Activated B cell treated with CpG ODN at 0.5 μM for 24 hours (primary cell): Measurements from ENCODE around the gene C9orf43. TPM values are rescaled to one million over a fixed set of nuclear protein-coding genes. Genes with fewer than 3 reads are reported as not detected.

Source experiments
- ATAC-seq: fragments of 200-7000 bp; cut with Tn5 transposase; one replicate; pipeline ENCODE4 v1.10.0; 2021; ENCODE audit warnings: low read depth, mild to moderate bottlenecking, moderate library complexity
- CTCF ChIA-PET: fragments of 350-600 bp; sonication (Branson Sonifier 250); formaldehyde crosslinking; loops from one replicate; lab custom pipeline; 2021; ENCODE audit warnings: antibody characterized with exemption; lab: Charles Lee
- POLR2A ChIA-PET: fragments of 350-600 bp; sonication (Branson Sonifier 250); formaldehyde crosslinking; loops from one replicate; lab custom pipeline; 2021; ENCODE audit warnings: antibody characterized with exemption; lab: Charles Lee
- DNase-seq: peaks from one replicate; pipeline ENCODE4 v3.0.0; 2022
- H3K27ac Mint-ChIP-seq: one replicate; pipeline ENCODE4 v1.8.0; 2020; ENCODE audit warnings: mixed read lengths
- H3K27me3 Mint-ChIP-seq: one replicate; pipeline ENCODE4 v1.8.0; 2021; ENCODE audit warnings: mixed read lengths
- H3K36me3 Mint-ChIP-seq: one replicate; pipeline ENCODE4 v1.8.0; 2021; ENCODE audit warnings: low read depth, mixed read lengths
- H3K4me1 Mint-ChIP-seq: one replicate; pipeline ENCODE4 v1.8.0; 2021; ENCODE audit warnings: mixed read lengths
- H3K4me3 Mint-ChIP-seq: one replicate; pipeline ENCODE4 v1.8.0; 2020; ENCODE audit warnings: mild to moderate bottlenecking, mixed read lengths
- H3K9me3 Mint-ChIP-seq: one replicate; pipeline ENCODE4 v1.8.0; 2020; ENCODE audit warnings: mixed read lengths
- intact Hi-C: fragments of 100-400 bp; cut with micrococcal nuclease; formaldehyde crosslinking; loops from one replicate; pipeline ENCODE4 v1.15.1; 2024
- total RNA-seq: library from RNA; stranded (reverse); gene quantifications from 2 replicates; pipeline ENCODE4 v1.2.3, GENCODE V29; 2022
- TF ChIP-seq, protein P1 (sequence below): fragments of 200-600 bp; IDR thresholded peaks from one replicate; pipeline ENCODE4 v1.8.0; 2022; ENCODE audit warnings: antibody characterized with exemption, mild to moderate bottlenecking

C9orf43 gene
- total RNA-seq, 1 donor from 2014 or later = 1.2 TPM

DNA sequence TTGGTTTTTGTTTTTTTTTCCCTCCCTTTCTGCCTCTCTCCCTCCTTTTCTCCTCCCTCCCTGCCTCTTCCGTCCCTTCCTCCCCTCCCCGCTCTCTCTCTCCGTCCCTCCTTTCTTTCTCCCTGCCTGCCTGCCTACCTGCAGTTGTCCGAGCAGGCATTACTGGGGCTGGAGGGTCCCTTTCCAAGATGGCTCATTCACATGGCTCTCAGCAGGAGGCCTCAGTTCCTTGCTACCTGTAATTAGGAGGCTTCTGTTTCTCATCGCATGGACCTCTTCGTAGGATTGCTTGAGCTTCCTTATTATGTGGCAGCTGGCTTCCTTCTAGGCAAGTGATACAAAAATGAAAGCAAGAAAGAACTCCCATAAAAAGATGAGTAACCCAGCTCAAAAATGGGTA, 61.0 kb downstream of the C9orf43 start:
- POLR2A ChIA-PET = no interaction called here
- Mint-ChIP-seq H3K4me3 (no peak overlapping the region), H3K4me1 (no peaks in the 10 kb centered on the region), H3K9me3 (peaks cover 10% of the 10 kb centered on the region), H3K27ac (no peak overlapping the region), H3K27me3 (no peaks in the 10 kb centered on the region), H3K36me3 (no peaks in the 10 kb centered on the region)
- CTCF ChIA-PET = no interaction called here
- intact Hi-C loops = no loop called here
- DNase-seq = no peak
- ATAC-seq = no peak
- TF ChIP-seq, protein P1, sequence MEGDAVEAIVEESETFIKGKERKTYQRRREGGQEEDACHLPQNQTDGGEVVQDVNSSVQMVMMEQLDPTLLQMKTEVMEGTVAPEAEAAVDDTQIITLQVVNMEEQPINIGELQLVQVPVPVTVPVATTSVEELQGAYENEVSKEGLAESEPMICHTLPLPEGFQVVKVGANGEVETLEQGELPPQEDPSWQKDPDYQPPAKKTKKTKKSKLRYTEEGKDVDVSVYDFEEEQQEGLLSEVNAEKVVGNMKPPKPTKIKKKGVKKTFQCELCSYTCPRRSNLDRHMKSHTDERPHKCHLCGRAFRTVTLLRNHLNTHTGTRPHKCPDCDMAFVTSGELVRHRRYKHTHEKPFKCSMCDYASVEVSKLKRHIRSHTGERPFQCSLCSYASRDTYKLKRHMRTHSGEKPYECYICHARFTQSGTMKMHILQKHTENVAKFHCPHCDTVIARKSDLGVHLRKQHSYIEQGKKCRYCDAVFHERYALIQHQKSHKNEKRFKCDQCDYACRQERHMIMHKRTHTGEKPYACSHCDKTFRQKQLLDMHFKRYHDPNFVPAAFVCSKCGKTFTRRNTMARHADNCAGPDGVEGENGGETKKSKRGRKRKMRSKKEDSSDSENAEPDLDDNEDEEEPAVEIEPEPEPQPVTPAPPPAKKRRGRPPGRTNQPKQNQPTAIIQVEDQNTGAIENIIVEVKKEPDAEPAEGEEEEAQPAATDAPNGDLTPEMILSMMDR = no peak

DNA sequence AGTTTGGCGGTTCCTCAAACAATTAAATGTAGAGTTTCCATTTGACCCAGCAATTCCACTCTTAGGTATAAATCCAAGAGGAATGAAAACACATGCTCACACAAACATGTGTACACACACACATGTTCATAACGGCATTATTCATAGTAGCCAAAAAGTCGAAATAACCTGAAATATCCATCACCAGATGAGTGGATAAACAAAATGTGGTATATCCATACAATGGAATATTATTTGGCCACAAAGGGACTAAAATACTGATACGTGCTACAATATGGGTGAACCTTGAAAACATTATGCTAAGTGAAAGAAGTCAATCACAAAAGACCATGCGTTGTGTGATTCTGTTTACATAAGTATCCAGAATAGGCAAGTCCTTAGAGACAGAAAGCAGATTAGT, 61.7 kb downstream of the C9orf43 start:
- DNase-seq (no peak), ATAC-seq (no peak)
- no peaks in the 10 kb centered on the region for H3K27me3 Mint-ChIP-seq
- no peaks in the 10 kb centered on the region for H3K4me1 Mint-ChIP-seq
- TF ChIP-seq, protein P1 = no peak
- peaks cover 10% of the 10 kb centered on the region for H3K9me3 Mint-ChIP-seq
- no peak overlapping the region for H3K27ac Mint-ChIP-seq
- H3K36me3 Mint-ChIP-seq = no peaks in the 10 kb centered on the region
- H3K4me3 Mint-ChIP-seq = no peak overlapping the region
- CTCF ChIA-PET = no interaction called here
- POLR2A ChIA-PET = no interaction called here
- intact Hi-C loops = no loop called here

DNA sequence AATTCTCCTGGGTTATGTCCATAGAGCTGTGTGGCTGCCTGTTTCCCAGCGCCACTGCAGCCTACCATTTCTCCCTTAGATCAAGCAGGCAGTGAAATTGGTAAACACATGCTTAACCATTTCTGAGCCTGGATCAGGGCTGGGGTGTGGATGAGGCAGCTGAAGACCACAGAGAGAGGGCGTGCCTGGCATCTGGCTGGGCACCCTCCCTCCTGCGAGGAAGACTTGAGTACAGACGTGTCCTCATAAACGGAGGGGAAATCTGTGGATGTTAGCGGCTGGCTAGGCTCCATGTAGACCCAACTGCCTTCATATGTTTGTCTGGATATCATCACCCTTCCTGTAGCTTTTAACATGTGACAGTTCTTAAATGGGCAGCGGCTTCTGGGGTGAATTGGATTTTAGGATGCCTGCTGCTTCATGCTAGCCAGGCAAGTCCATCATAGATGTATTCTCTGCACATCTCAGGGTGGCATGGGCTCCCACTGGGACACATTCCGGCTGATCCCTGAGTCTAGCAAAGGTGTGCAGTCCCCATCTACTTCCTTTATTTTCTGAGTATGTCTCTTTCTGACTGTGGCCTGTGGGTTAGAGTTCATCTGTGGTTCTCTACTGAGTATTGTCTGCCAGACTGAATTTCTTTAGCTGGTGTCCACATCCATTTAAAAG, 63.9 kb downstream of the C9orf43 start:
- Mint-ChIP-seq H3K9me3 (no peaks in the 10 kb centered on the region), H3K27ac (no peak overlapping the region), H3K4me1 (no peaks in the 10 kb centered on the region), H3K4me3 (no peak overlapping the region), H3K36me3 (no peaks in the 10 kb centered on the region), H3K27me3 (peaks cover 1% of the 10 kb centered on the region)
- ChIA-PET CTCF (no interaction called here), POLR2A (no interaction called here)
- intact Hi-C loops = no loop called here
- TF ChIP-seq, protein P1 = no peak
- ATAC-seq (no peak), DNase-seq (no peak)

DNA sequence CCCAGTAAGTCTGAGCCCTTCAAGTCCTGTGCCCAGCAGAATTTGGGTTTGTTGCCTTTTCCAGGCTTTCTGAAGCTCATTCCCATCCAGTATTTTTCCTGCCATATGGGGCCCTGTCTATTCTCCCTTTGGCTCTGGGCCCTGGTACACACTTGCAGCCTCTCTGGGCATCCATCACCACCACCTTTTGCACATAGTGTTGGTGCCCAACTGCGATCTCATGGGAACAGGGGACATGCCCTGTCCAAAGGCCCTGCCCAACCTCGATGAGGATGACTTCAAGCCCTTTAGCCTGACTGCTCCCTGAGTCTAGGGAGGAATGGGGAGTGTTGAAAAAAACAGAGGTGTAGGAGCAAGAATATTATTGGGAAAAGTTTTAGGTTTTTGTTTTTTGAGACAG, 64.5 kb downstream of the C9orf43 start:
- Mint-ChIP-seq H3K4me3 (no peak overlapping the region), H3K27ac (no peak overlapping the region), H3K4me1 (no peaks in the 10 kb centered on the region), H3K27me3 (peaks cover 1% of the 10 kb centered on the region), H3K36me3 (no peaks in the 10 kb centered on the region), H3K9me3 (no peaks in the 10 kb centered on the region)
- ATAC-seq = no peak
- intact Hi-C loops = no loop called here
- ChIA-PET POLR2A (no interaction called here), CTCF (no interaction called here)
- no peak for DNase-seq
- TF ChIP-seq, protein P1 = no peak

DNA sequence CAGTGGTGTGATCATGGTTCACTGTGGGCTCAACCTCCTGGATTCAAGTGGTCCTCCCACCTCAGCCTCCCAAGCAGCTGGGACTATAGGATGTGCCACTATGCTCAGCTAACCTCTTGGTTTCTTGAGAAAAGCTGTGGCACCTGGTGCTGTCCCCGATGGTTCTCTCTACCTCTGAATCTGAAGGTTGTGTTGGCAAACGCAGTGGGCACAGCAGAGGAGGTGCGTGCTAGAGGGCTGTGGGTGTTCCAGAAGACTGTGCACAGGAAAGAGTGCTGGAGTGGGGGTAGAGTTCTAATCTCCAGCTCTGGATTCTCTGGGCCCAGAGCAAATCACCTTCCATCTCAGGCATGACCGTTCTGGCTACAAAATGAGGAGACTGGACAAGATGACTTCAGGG, 65.4 kb downstream of the C9orf43 start:
- CTCF ChIA-PET = no interaction called here

More for the DNA sequence above, 65.4 kb downstream of the C9orf43 start:
- TF ChIP-seq, protein P1 = no peak
- Mint-ChIP-seq H3K36me3 (no peaks in the 10 kb centered on the region), H3K4me1 (no peaks in the 10 kb centered on the region), H3K27me3 (peaks cover 1% of the 10 kb centered on the region), H3K27ac (no peak overlapping the region), H3K9me3 (no peaks in the 10 kb centered on the region), H3K4me3 (no peak overlapping the region)
- intact Hi-C loops = no loop called here
- POLR2A ChIA-PET = no interaction called here
- ATAC-seq (no peak), DNase-seq (no peak)
